Left renal pelvis (tissue), 4 donors: Measurements from ENCODE around the gene POLG2. TPM values are rescaled to one million over a fixed set of nuclear protein-coding genes. Genes with fewer than 3 reads are reported as not detected.
"Not testable (repeated sequence)": the region's sequence is repeated elsewhere in the genome, so short reads cannot be mapped to it uniquely, and the experiment has no call there.

Experiments used
- DNase-seq, 4 donors: peaks; one replicate each; pipeline ENCODE4 v3.0.0-alpha.2; 2013; ENCODE audit warnings: low read depth in 4 of 4, low spot score in 3 of 4
- polyA plus RNA-seq, 4 donors: library from polyadenylated mRNA; unstranded; fragments of 120-200 nt; gene quantifications; one replicate each; pipeline ENCODE4 v1.2.1, GENCODE V29; 2013; ENCODE audit not compliant: insufficient read length in 4 of 4

The POLG2 gene
- polyA plus RNA-seq, 4 donors = 26.8 to 48.8 (median 31.4) TPM

DNA sequence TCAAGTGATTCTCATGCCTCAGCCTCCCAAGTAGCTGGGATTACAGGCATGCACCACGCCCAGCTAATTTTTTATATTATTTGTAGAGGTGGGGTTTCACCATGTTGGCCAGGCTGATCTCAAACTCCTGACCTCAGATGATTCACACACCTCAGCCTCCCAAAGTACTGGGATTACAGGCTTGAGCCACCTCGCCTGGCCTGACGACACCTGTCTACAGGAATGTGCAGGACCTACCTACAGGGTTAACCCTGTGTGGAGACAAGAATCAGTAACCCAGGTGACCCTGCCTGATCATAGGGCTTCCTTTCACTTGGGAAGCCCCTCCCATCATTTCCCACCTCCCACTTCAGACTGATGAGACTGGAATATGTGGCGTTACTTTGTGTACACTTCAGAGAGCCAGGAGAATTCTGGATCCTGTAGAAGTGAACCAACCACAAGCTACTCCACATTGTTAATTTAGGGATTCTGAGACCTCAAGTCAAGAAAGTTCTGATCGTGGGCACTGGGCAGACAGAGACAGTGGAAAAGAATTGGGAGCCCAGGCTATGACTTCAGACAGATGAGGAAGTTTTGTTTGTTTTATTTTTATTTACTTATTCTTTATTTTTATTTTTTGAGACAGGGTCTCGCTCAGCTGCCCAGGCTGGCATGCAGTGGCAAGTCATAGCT, 53.6 kb downstream of the POLG2 start:
- no peak for DNase-seq

DNA sequence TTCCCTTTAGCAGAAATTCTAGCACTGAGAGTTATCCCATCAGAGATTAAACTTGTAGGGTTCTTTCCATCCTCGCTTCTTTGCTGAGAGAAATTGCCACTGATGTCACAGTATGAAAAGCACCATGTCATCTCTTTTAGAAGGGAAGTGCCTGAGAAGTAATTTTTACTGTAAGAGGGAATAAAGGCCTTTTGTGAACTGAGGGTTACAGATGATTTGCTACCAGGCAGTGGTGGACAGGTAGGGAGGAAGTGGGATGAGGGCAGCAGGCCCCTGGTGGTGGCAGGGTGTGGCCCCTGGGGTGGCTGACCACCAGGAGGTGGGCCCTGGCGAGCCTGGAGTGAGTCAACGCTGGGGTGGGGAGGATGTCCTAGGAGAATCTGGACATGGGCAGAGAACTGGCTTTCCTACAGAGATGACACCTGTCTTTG, 54.3 kb downstream of the POLG2 start:
- no peak for DNase-seq

DNA sequence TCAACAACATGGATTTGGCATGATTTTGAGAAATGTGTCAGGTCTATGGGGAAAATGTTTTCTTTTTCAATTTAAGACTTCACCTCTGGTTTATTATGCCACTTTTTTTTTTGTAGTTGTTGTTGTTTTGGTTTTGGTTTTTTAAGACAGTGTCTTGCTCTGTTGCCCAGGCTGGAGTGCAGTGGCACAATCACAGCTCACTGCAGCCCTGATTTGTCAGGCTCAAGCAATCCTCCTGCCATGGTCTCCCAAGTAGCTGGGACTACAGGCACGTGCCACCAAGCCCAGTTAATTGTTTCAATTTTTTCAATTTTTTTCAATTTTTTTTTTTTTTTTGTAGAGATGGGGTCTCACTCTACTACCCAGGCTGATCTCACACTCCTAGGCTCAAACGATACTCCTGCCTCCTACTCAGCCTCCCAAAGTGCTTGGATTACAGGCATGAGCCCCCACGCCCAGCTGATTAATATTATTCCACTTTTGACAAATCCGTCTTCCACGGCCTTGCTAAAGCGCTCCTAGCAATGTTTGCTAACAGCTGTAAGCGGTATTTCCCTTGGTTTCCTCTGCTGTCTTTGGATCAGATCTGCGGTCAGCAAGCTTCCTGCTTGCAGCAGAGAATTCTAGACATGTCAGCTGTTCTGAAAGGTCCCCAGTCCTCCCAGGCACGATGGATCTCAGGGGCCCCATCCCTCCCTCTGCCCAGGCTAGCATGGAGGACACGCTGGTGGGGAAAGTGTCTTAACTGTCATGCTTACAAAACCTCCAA, 54.9 kb downstream of the POLG2 start:
- DNase-seq = no peak

DNA sequence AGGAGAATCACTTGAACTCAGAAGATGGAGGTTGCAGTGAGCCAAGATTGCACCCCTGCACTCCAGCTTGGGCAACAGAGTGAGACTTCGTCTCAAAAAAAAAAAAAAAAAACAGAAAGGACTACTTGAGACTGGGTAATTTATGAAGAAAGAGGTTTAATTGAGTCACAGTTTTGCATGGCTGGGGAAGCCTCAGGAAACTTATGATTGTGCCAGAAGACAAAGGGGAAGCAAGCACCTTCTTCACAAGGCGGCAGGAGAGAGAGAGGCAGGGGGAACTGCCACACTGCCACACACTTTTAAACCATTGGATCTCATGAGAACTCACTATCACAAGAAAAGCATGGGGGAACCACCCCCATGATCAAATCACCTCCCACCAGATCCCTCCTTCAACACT, 56.9 kb downstream of the POLG2 start:
- DNase-seq = no peak

DNA sequence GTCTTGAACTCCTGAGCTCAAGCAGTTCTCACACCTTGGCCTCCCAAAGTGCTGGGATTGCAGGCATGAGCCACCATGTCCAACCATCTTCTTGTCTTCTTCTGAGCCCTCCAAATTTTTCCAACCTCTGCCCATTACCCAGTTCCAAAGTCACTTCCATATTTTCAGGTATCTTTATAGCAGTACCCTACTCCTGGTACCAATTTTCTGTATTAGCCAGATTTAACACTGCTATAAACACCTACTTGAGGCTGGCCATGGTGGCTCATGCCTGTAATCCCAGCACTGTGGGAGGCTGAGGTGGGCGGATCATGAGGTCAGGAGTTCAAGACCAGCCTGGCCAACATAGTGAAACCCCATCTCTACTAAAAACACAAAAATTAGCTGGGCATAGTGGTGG, 57.3 kb downstream of the POLG2 start:
- DNase-seq = not testable (repeated sequence)

DNA sequence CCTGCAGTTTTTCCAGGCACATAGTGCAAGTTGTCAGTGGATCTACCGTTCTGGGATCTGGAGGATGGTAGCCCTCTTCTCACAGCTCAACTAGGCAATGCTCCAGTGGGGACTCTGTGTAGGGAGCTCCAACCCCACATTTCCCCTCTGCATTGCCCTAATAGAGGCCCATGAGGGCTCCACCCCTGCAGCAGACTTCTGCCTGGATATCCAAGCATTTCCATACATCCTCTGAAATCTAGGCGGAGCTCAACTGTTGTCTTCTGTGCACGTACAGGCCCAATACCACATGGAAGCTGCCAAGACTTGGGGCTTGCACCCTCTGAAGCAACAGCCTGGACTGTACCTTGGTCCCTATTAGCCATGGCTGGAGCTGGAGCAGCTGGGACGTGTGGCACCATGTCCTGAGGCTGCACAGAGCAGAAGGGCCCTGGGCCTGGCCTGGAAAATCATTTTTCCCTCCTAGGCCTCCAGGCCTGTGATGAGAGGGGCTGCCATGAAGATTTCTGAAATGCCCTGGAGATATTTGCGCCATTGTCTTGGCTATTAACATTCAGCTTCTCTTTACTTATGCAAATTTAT, 58.8 kb downstream of the POLG2 start:
- no peak for DNase-seq

DNA sequence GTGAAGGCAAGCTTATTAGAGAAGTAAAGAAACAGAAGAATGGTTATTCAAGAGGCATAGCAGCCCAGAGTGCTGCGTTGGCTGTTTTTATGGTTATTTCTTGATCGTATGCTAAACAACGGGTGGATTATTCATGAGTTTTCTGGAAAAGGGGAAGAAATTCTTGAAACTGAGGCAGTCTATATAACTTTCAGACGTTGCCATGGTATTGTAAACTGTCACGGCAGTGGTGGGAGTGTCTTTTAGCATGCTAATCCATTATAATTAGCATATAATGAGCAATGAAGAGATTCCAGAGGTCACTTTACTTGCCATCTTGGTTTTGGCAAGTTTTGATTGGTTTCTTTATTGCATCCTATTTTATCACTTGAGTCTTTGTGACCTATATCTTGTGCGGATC, 65.3 kb downstream of the POLG2 start:
- no peak for DNase-seq

DNA sequence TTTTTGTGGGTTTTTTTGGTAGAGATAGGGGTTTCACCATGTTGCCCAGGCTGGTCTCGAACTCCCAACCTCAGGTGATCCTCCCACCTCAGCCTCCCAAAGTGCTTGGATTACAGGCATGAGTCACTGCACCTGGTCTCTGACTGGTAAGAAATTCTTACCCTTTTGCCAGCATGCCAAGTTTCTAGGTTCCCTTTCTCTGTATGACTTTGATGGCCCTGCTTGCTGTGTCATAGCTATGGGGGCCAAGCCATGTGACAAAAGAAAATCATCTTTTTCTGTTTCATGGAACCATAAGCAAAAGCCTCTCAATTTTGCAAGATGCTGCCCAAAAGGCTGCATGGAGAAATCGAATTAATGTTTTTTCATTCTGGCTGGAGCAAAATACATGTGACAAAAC, 66.8 kb downstream of the POLG2 start:
- not testable (repeated sequence) for DNase-seq

DNA sequence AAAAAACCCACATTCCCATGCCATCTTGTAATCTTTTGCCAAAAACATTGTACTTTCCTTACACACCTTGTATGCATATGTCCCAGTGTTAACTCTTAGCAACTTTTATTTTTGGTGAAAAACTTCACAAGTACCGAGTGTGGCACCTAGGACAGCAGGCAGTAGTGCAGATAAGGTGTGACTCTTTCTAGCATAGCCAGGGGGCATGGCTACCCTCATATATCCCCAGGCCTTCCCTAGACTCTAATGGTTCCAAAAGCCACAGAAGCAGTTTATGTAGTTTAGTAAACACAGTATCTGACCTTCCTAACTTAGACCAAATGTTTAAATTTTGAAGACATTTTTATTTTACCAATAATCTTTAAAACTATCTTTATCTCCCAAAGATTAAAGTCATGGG, 68.4 kb downstream of the POLG2 start:
- DNase-seq = no peak

Other genes starting within 250 kb of the POLG2 start
- 10 to 100 TPM; 24.8 to 37.5 (median 27.8) TPM for gene TEX2, start 233.8 kb downstream of the POLG2 start, polyA plus RNA-seq
- 100 to 1,000 TPM in 3 of 4 donors, 10 to 100 TPM in 1; 94.6 to 134 (median 110) TPM for gene PECAM1, start 106.2 kb downstream of the POLG2 start, polyA plus RNA-seq
- gene MILR1, start 47.9 kb downstream of the POLG2 start, polyA plus RNA-seq = 1 to 10 TPM; 1.8 to 5.4 (median 2.8) TPM
- gene DDX5, start 9.2 kb upstream of the POLG2 start, polyA plus RNA-seq = 100 to 1,000 TPM; 770 to 979 (median 843) TPM
- gene CEP95, start 9.9 kb upstream of the POLG2 start, polyA plus RNA-seq = 100 to 1,000 TPM in 2 of 4 donors, 10 to 100 TPM in 2; 89.7 to 171 (median 107) TPM
- gene SMURF2, start 165.3 kb upstream of the POLG2 start, polyA plus RNA-seq = 10 to 100 TPM; 32.7 to 43.7 (median 39.6) TPM